ENCODE results near the gene SEC22B.
"Not testable (repeated sequence)": the region's sequence is repeated elsewhere in the genome, so short reads cannot be mapped to it uniquely, and the experiment has no call there.

DNA sequence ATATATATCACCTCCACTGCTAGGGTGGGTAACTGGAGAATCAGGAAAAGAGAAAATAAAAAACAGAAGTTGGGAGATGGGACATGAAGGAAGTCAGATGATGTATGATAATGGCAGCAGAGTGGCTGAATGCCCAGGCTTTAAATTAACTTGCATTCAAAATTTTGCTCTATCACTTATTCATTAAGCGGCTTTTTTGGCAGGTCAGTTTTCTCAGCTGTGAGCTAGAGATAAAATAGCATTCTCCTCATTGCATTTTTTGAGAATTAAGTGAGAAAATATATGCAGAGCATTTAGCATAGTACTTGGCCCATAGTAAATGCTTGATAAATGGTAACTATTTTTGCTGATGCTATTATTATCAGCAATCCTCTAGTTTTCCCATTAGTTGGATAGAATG lies 74.7 kb downstream of the SEC22B start:
- not testable (repeated sequence) for TF ChIP-seq POLR2A, TAF1, SPI1, POLR2AphosphoS5, POU2F2 (IDR thresholded peaks at IDR 0.05; ENCODE audit: low read depth, low read length)

Measured in GM12891 (cell line).